ENCODE results near the gene RFTN2. TPM values are rescaled to one million over a fixed set of nuclear protein-coding genes. Genes with fewer than 3 reads are reported as not detected.

The RFTN2 gene
- total and polyA plus RNA-seq, 2 donors (not counting 3 experiments of a cell fraction or from before 2014, with no cell fraction given) = 5.0 to 8.0 TPM

GRCh38 chr2:197556456-197556855 lies 118.9 kb downstream of the RFTN2 start:
- dilution Hi-C loops (cut with MboI; ENCODE audit: extremely low pct_ligation_motif_present, low sequenced_read_pairs) = no loop called here
- ChIA-PET CTCF (no interaction called here), POLR2A (interaction anchor here (0.9 kb wide), 1 partner anchor 57 kb away, joined by 3 read pairs; the partner anchor contains the start of gene HSPD1)
- BruUV-seq (replicated peaks) = no TSS peak
- H3K36me3 ChIP-seq (ENCODE audit: control insufficient read depth in 2 of 2, extremely low read depth in 1 of 2, insufficient read depth in 2 of 2, low read length in 2 of 2) = peaks cover 0 to 5% of the 10 kb centered on the region in 2 experiments
- no peak overlapping the region for H3K4me3 ChIP-seq (replicated peaks in 1 of 3; ENCODE audit: insufficient read depth in 1 of 3, low read depth in 1 of 3, low read length in 3 of 3)
- intact Hi-C loops (cut with micrococcal nuclease) = loop anchor here (1.0 to 5.0 kb wide), 4 partner anchors 14 to 149 kb away; partner anchors contain the start of genes HSPE1, MARS2 and RFTN2
- no peaks in the 10 kb centered on the region for H3K9me1 ChIP-seq (replicated peaks; ENCODE audit: control insufficient read depth, extremely low read depth, insufficient read depth, low read length)
- FAIRE-seq (peak; percentile 85), DNase-seq (ENCODE audit: low read depth, low spot score) (peak; percentile 82)
- H3K4me1 ChIP-seq (ENCODE audit: control insufficient read depth, extremely low read depth, insufficient read depth, low read length) = peaks cover 16% of the 10 kb centered on the region
- no peak overlapping the region for H2AFZ ChIP-seq (ENCODE audit: low read depth, low read length)
- no peaks in the 10 kb centered on the region for H3K9me3 ChIP-seq (replicated peaks; ENCODE audit: control insufficient read depth, insufficient read depth, low read length)
- no peaks in the 10 kb centered on the region for H3K27me3 ChIP-seq (ENCODE audit: control insufficient read depth in 2 of 2, insufficient read depth in 2 of 2, low read length in 2 of 2)
- no peaks in the 10 kb centered on the region for H3K79me2 ChIP-seq (ENCODE audit: control insufficient read depth, insufficient read depth, low read length)
- peak overlapping the region; percentile 7 for H3K27ac ChIP-seq (ENCODE audit: insufficient read depth, low read depth, low read length)
- no peak overlapping the region for H3K9ac ChIP-seq (replicated peaks; ENCODE audit: extremely low read depth, insufficient read depth, low read length)
- no peaks in the 10 kb centered on the region for H4K20me1 ChIP-seq (replicated peaks; ENCODE audit: control insufficient read depth, extremely low read depth, insufficient read depth, low read length)
- H3K4me2 ChIP-seq (ENCODE audit: insufficient read depth, low read length) = peak overlapping the region; percentile 39
- TF ChIP-seq CTCF (IDR thresholded peaks at IDR 0.05; ENCODE audit: extremely low read depth in 1 of 2, insufficient read depth in 1 of 2, low read depth in 1 of 2, low read length in 2 of 2) (no peak), POLR2AphosphoS5 (IDR thresholded peaks at IDR 0.05; ENCODE audit: insufficient read depth, low read depth, low read length) (peak; percentile 29), MYC (IDR thresholded peaks at IDR 0.05; ENCODE audit: low read depth, low read length) (no peak), JUN (IDR thresholded peaks at IDR 0.05; ENCODE audit: borderline replicate concordance, insufficient read depth, insufficient read length, low read depth) (peak; percentile 45)

- Histone ChIP-seq H3K4me3 (replicated peaks in 1 of 3; ENCODE audit: insufficient read depth in 1 of 3, low read depth in 1 of 3, low read length in 3 of 3) (no peak overlapping the region), H3K4me1 (ENCODE audit: control insufficient read depth, extremely low read depth, insufficient read depth, low read length) (peaks cover 16% of the 10 kb centered on the region), H3K27me3 (ENCODE audit: control insufficient read depth in 2 of 2, insufficient read depth in 2 of 2, low read length in 2 of 2) (no peaks in the 10 kb centered on the region), H2AFZ (ENCODE audit: low read depth, low read length) (no peak overlapping the region), H3K36me3 (ENCODE audit: control insufficient read depth in 2 of 2, extremely low read depth in 1 of 2, insufficient read depth in 2 of 2, low read length in 2 of 2) (peaks cover 0 to 5% of the 10 kb centered on the region in 2 experiments), H3K9me3 (replicated peaks; ENCODE audit: control insufficient read depth, insufficient read depth, low read length) (no peaks in the 10 kb centered on the region), H3K9ac (replicated peaks; ENCODE audit: extremely low read depth, insufficient read depth, low read length) (no peak overlapping the region), H3K4me2 (ENCODE audit: insufficient read depth, low read length) (no peak overlapping the region), H3K9me1 (replicated peaks; ENCODE audit: control insufficient read depth, extremely low read depth, insufficient read depth, low read length) (no peaks in the 10 kb centered on the region), H3K79me2 (ENCODE audit: control insufficient read depth, insufficient read depth, low read length) (no peaks in the 10 kb centered on the region), H3K27ac (ENCODE audit: insufficient read depth, low read depth, low read length) (no peak overlapping the region), H4K20me1 (replicated peaks; ENCODE audit: control insufficient read depth, extremely low read depth, insufficient read depth, low read length) (no peaks in the 10 kb centered on the region)
- ChIA-PET CTCF (no interaction called here), POLR2A (interaction anchor here (0.9 kb wide), 1 partner anchor 56 kb away, joined by 3 read pairs; the partner anchor contains the start of gene HSPD1)
- BruUV-seq (replicated peaks) = no TSS peak
- intact Hi-C loops (cut with micrococcal nuclease) = loop anchor here (5.0 kb wide), 2 partner anchors 53 to 122 kb away; partner anchors contain the start of genes HSPE1 and RFTN2
- DNase-seq (ENCODE audit: low read depth, low spot score) (no peak), FAIRE-seq (no peak)
- dilution Hi-C loops (cut with MboI; ENCODE audit: extremely low pct_ligation_motif_present, low sequenced_read_pairs) = no loop called here
- TF ChIP-seq EZH2 (IDR thresholded peaks at IDR 0.05; ENCODE audit: borderline replicate concordance, low read depth, low read length, severe bottlenecking) (no peak), GATA2 (IDR thresholded peaks at IDR 0.05; ENCODE audit: insufficient read depth, insufficient read length, low read depth, low read length) (no peak), POLR2A (IDR thresholded peaks at IDR 0.05; ENCODE audit: low read depth, low read length) (no peak), MYC (IDR thresholded peaks at IDR 0.05; ENCODE audit: low read depth, low read length) (no peak), POLR2AphosphoS5 (IDR thresholded peaks at IDR 0.05; ENCODE audit: insufficient read depth, low read depth, low read length) (no peak), JUN (IDR thresholded peaks at IDR 0.05; ENCODE audit: borderline replicate concordance, insufficient read depth, insufficient read length, low read depth) (no peak), MAX (IDR thresholded peaks at IDR 0.05; ENCODE audit: insufficient read depth, insufficient read length) (no peak), FOS (IDR thresholded peaks at IDR 0.05; ENCODE audit: borderline replicate concordance, insufficient read depth, low read length) (no peak), CTCF (IDR thresholded peaks at IDR 0.05; ENCODE audit: extremely low read depth in 1 of 2, insufficient read depth in 1 of 2, low read depth in 1 of 2, low read length in 2 of 2) (no peak)
Observed at GRCh38 chr2:197555467-197555866, 119.9 kb downstream of the RFTN2 start.

All from endothelial cell of umbilical vein (primary cell).